PC-9 (cell line): Measurements from ENCODE around the gene ZNF365.

Experiments
- EZH2 ChIP-seq: fragments of 200-600 bp; sonication (generic); IDR thresholded peaks from 2 replicates; pipeline ENCODE4 v1.8.0; 2017; ENCODE audit warnings: antibody characterized with exemption, low read depth
- TF ChIP-seq, protein P1 (sequence below): fragments of 200-600 bp; sonication (generic); conservative IDR thresholded peaks from 2 replicates; pipeline ENCODE4 v1.6.1; 2017; ENCODE audit warnings: mixed run types, antibody characterized with exemption, mild to moderate bottlenecking, moderate library complexity

- TF ChIP-seq, protein P1, sequence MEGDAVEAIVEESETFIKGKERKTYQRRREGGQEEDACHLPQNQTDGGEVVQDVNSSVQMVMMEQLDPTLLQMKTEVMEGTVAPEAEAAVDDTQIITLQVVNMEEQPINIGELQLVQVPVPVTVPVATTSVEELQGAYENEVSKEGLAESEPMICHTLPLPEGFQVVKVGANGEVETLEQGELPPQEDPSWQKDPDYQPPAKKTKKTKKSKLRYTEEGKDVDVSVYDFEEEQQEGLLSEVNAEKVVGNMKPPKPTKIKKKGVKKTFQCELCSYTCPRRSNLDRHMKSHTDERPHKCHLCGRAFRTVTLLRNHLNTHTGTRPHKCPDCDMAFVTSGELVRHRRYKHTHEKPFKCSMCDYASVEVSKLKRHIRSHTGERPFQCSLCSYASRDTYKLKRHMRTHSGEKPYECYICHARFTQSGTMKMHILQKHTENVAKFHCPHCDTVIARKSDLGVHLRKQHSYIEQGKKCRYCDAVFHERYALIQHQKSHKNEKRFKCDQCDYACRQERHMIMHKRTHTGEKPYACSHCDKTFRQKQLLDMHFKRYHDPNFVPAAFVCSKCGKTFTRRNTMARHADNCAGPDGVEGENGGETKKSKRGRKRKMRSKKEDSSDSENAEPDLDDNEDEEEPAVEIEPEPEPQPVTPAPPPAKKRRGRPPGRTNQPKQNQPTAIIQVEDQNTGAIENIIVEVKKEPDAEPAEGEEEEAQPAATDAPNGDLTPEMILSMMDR = no peak
- no peak for TF ChIP-seq EZH2
Observed at GRCh38 chr10:62394556-62395018, 20.4 kb downstream of the ZNF365 start.
